Measurements from ENCODE around the gene PLXNA4. TPM values are rescaled to one million over a fixed set of nuclear protein-coding genes. Genes with fewer than 3 reads are reported as not detected.
A peak's percentile ranks its signal among the peaks of the same experiment; 100 is the strongest.

PLXNA4 gene
- total RNA-seq, 1 experiment from 2014 or later = 0.11 TPM

DNA sequence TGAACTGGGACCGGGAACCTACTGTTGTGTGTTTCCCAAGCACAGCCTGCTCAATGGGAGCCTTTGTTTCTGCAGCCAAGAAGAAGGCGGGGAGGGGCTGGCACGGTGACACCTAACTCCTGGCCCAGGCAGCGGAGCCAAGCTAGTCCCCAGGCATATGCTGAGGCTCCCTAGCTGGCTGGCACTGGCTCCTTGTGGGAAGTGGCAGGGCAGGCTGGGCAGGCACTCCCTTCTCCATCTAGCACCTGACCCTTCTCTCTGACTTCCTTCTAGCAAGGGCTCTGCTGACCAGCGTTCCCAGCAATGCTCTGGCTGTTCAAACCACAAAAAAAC, 325.0 kb downstream of the PLXNA4 start:
- no peaks in the 10 kb centered on the region for H3K4me1 ChIP-seq (ENCODE audit: insufficient read depth, low read length, poor library complexity, severe bottlenecking)
- H3K27ac ChIP-seq (ENCODE audit: low read depth, low read length, poor library complexity, severe bottlenecking) = no peak overlapping the region
- ChIA-PET POLR2A (ENCODE audit: low non-redundant PET) (no interaction called here), CTCF (no interaction called here)
- no peaks in the 10 kb centered on the region for H3K9me3 ChIP-seq (ENCODE audit: low read depth, low read length, poor library complexity, severe bottlenecking)
- BruUV-seq (replicated peaks) = no TSS peak
- peaks cover 45% of the 10 kb centered on the region for H3K27me3 ChIP-seq (replicated peaks; ENCODE audit: insufficient read depth, low read depth, low read length, poor library complexity)
- TF ChIP-seq, protein P1, sequence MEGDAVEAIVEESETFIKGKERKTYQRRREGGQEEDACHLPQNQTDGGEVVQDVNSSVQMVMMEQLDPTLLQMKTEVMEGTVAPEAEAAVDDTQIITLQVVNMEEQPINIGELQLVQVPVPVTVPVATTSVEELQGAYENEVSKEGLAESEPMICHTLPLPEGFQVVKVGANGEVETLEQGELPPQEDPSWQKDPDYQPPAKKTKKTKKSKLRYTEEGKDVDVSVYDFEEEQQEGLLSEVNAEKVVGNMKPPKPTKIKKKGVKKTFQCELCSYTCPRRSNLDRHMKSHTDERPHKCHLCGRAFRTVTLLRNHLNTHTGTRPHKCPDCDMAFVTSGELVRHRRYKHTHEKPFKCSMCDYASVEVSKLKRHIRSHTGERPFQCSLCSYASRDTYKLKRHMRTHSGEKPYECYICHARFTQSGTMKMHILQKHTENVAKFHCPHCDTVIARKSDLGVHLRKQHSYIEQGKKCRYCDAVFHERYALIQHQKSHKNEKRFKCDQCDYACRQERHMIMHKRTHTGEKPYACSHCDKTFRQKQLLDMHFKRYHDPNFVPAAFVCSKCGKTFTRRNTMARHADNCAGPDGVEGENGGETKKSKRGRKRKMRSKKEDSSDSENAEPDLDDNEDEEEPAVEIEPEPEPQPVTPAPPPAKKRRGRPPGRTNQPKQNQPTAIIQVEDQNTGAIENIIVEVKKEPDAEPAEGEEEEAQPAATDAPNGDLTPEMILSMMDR (conservative IDR thresholded peaks at IDR 0.05; ENCODE audit: low read depth, low read length) = no peak
- no peak for TF ChIP-seq EZH2 (IDR thresholded peaks at IDR 0.05; ENCODE audit: borderline replicate concordance, low read depth, low read length, poor library complexity, severe bottlenecking)
- no peaks in the 10 kb centered on the region for H3K36me3 ChIP-seq (ENCODE audit: insufficient read depth, low read length, poor library complexity, severe bottlenecking)
- intact Hi-C loops (cut with micrococcal nuclease; ENCODE audit: unreplicated experiment) = loop anchor here (10.0 kb wide), 1 partner anchor 556 kb away; no protein-coding TSS in a partner anchor
- H3K4me3 ChIP-seq (ENCODE audit: low read depth, low read length, poor library complexity, severe bottlenecking) = no peak overlapping the region
- no peak for DNase-seq (ENCODE audit: low spot score)

DNA sequence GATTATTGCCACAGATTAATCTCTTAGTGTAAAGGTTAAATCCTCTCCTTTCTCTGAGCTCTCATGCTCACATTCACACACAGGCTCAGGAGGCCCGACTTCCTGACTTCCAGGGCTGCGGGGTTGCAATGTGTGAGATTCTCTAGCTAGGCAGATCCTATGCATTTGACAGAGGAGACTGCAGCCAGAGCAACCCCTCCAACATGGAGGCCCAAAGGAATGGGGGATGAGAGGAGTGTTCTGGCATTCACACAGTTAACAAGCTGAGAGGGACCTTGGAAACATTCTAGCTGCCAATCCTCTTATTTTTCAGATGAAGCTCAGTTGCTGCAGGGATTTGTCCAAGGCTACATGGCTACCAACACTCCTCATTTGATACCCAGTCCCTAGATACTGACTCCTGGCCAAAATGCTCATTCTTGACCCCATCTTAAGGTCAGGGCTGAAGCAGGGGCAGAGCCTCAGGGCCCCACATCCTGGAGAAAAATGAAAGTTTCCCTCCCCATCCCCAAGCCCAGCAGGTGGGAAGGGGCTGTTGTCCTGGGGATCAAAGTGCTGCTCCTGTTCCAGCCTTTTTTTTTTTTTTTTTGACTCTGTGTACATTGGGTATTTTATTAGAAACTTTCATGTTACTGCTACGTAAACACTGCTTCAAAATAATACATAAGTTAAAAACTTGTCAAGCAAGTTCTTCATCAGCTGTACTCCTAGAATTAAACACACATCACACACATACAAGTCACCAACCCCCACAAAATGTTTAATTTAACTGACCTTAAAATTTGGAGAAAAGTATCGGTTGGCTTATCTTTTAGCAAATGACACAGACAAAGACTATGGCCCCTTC, 325.6 kb downstream of the PLXNA4 start:
- no peaks in the 10 kb centered on the region for H3K4me1 ChIP-seq (ENCODE audit: insufficient read depth, low read length, poor library complexity, severe bottlenecking)
- BruUV-seq (replicated peaks) = no TSS peak
- TF ChIP-seq, protein P1 (conservative IDR thresholded peaks at IDR 0.05; ENCODE audit: low read depth, low read length) = no peak
- no peak for TF ChIP-seq EZH2 (IDR thresholded peaks at IDR 0.05; ENCODE audit: borderline replicate concordance, low read depth, low read length, poor library complexity, severe bottlenecking)
- peaks cover 45% of the 10 kb centered on the region for H3K27me3 ChIP-seq (replicated peaks; ENCODE audit: insufficient read depth, low read depth, low read length, poor library complexity)
- CTCF ChIA-PET = no interaction called here
- no peak for DNase-seq (ENCODE audit: low spot score)
- intact Hi-C loops (cut with micrococcal nuclease; ENCODE audit: unreplicated experiment) = loop anchor here (10.0 kb wide), 1 partner anchor 556 kb away; no protein-coding TSS in a partner anchor
- POLR2A ChIA-PET (ENCODE audit: low non-redundant PET) = no interaction called here
- no peak overlapping the region for H3K27ac ChIP-seq (ENCODE audit: low read depth, low read length, poor library complexity, severe bottlenecking)
- no peaks in the 10 kb centered on the region for H3K36me3 ChIP-seq (ENCODE audit: insufficient read depth, low read length, poor library complexity, severe bottlenecking)
- no peaks in the 10 kb centered on the region for H3K9me3 ChIP-seq (ENCODE audit: low read depth, low read length, poor library complexity, severe bottlenecking)
- H3K4me3 ChIP-seq (ENCODE audit: low read depth, low read length, poor library complexity, severe bottlenecking) = no peak overlapping the region

DNA sequence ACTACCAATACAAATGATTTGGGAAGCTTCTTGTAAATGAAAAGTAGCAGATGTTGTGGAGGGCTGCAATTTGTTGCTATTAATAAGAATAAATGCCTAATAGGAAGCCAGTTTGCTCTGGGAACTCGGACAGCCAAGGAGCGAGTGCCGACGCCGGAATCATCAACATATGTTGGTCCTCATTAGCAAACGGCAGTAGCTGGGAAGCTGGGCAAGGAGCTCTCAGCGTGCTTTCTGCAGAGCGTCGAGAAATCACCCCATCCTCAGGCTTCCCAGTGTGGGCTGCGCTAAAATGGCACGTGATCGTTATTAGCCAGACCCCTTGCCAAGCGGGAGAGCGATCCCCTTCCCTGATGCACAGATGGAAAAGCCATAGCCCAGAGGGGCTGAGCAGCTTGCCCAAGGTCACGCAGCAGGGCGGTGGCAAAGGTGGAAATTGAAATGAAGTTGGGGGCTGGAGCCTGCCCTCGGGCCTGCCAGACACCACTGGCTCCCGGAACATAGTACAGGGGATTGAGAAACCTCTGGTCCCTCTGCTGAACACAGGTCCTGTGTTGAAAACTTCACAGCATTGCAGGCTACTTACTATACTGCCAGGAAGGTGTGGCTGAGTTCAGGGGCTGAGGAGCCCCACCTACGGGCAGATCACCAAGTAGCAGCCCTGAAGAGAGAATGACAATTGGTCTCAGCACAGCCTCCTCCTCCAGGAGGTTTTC, 326.9 kb downstream of the PLXNA4 start:
- ChIA-PET POLR2A (ENCODE audit: low non-redundant PET) (no interaction called here), CTCF (no interaction called here)
- peak; percentile 10 for DNase-seq (ENCODE audit: low spot score)
- TF ChIP-seq EZH2 (IDR thresholded peaks at IDR 0.05; ENCODE audit: borderline replicate concordance, low read depth, low read length, poor library complexity, severe bottlenecking) = no peak
- TF ChIP-seq, protein P1 (conservative IDR thresholded peaks at IDR 0.05; ENCODE audit: low read depth, low read length) = no peak
- H3K9me3 ChIP-seq (ENCODE audit: low read depth, low read length, poor library complexity, severe bottlenecking) = no peaks in the 10 kb centered on the region
- H3K27ac ChIP-seq (ENCODE audit: low read depth, low read length, poor library complexity, severe bottlenecking) = no peak overlapping the region
- intact Hi-C loops (cut with micrococcal nuclease; ENCODE audit: unreplicated experiment) = loop anchor here (10.0 kb wide), 1 partner anchor 305 kb away; no protein-coding TSS in a partner anchor
- BruUV-seq (replicated peaks) = no TSS peak
- H3K36me3 ChIP-seq (ENCODE audit: insufficient read depth, low read length, poor library complexity, severe bottlenecking) = no peaks in the 10 kb centered on the region
- peaks cover 38% of the 10 kb centered on the region for H3K27me3 ChIP-seq (replicated peaks; ENCODE audit: insufficient read depth, low read depth, low read length, poor library complexity)
- no peaks in the 10 kb centered on the region for H3K4me1 ChIP-seq (ENCODE audit: insufficient read depth, low read length, poor library complexity, severe bottlenecking)
- no peak overlapping the region for H3K4me3 ChIP-seq (ENCODE audit: low read depth, low read length, poor library complexity, severe bottlenecking)

Measured in A673 (cell line).